Middle frontal gyrus (tissue), 1 donor: ENCODE results near the gene LPIN2.

Experiments used
- DNase-seq: peaks from one replicate; pipeline ENCODE4 v3.0.0-alpha.2; 2015; ENCODE audit warnings: low spot score; ENCODE audit errors: extremely low spot score

The LPIN2 gene

DNA sequence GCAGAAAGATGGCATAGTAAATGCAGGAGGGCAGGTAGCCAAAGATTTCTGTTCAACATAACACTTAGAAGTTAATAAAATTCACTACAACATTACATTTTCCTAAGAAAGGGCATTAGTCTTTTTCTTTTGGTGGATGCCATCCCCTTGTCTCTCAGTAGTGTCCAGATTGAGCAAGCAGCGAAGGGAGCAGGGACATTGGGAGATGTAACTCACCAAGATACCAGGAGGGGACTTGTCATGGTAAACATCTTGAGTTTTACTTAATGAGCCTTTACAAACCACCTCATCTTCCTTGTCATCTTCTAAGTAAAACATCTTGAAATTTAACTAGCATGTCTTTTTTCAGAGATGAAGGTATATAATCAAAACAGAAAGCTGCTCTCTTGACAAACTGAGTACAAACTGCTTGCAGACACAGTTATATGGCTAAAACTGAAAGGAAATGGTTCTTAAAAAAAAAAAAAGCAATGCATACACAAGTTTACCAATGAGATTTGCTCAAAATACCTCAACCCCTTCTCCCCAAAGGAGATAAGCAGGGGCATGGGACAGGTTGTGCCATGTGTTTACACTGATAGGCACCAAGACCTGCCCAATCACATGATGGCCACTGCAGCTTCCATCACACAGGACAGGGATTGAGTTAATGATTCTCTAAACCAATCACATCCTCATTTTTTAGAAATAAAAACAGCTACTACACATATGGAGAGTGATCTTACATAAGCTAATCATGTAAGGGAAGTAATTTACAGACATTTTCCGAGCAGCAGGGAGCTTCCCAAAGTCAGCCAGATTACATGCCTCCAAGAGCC, 30.3 kb downstream of the LPIN2 start:
- DNase-seq: no peak

DNA sequence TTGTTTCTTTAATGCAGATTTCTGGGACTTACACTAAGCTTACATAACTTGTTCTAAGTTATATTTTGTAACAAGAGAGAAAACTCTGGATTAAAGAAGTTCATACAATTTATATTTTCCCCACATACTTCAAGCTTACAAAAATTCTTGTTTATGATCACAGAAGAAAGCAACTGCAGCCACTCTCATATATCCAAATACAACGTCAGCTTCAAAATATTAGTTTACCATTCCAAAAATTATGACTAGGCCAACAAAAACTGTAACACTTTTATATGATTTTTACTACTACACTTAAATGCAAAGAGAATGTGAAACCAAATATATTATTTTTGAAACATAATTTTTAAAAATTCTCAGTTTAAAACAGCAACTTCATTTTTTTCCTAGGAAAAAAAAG, 30.9 kb downstream of the LPIN2 start:
- DNase-seq: no peak

DNA sequence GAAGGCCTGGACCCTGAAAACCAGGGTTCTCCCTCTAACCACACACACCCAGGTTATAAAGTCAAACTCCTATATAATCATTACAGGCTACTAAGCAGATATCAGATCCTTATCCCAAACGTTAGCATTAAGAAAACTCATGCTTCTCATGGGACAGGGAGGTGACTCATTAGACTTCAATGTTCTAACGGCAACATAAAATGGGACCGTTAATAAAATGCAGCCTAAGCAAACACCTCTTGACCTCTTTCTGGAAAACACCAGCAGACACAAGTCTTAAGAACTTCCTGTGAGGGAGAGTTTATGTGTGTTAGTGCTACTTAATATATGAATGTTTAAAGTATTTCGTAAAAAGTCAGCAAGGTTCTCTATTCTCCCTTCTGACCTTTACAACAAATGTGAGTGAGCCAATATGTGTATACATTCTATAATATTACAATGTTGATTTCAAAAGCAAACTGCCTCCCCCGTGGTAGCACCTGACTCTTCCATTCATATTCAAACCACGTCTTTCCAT, 31.7 kb downstream of the LPIN2 start:
- DNase-seq: no peak

GRCh38 chr18:2979871-2980790, 32.8 kb downstream of the LPIN2 start:
- DNase-seq: no peak

DNA sequence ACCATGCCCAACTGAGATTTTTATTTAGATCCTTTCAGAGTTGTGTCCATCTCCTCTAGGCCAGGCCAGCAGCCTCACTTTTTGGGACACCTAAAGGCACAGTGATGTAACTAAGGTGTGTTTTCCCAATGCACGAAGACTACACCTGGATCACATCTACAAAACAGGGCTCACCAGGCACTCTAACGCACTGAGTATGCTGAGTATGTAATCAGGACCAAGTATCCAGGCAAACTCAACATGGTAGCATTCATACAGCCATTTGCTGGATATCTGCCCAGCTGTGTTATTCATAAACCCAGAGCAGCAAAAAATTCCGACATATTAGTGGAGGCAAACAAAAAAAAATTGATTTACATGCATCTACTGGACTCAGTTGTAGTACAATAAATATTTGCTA, 33.8 kb downstream of the LPIN2 start:
- DNase-seq: no peak

DNA sequence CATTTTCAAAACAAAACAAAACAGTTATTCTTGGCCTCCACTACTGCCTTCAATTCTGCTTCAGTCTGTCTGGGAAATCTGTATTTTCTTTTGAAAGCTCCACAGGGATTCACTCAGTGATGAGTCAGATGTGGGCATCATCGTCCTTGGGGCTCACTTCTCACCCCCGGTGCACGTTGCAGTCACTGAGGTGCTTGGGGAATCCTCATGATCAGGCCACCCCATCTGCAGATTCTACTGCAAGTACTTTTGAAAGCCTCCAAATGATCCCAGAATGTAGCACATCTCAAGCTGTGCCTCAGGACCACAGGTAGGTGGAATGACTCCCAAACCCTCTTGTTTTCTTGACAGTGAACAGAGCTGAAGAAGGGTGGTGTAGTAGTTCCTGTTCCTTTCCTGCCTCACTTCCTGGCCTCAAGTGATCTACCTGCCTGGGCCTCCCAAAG, 34.3 kb downstream of the LPIN2 start:
- DNase-seq: no peak

DNA sequence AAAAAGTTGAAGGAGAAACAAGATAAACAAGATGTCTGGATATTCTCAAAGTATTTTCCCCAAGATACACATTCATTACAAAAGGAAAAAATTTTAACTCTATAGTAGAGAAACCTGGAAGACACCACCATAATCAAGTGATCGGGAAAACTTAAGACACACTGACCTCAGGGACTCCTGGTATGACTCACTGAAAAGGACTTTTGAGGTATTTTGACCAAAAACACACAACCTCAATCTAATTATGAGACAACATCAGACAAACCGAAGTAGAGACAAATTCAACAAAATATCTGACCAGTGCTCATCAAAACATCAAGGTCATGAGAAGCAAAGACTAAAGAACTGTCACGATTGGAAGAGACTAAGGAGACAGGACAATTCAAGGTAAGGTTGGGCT, 34.7 kb downstream of the LPIN2 start:
- DNase-seq: no peak

GRCh38 chr18:2976218-2977132, 36.5 kb downstream of the LPIN2 start:
- DNase-seq: no peak

DNA sequence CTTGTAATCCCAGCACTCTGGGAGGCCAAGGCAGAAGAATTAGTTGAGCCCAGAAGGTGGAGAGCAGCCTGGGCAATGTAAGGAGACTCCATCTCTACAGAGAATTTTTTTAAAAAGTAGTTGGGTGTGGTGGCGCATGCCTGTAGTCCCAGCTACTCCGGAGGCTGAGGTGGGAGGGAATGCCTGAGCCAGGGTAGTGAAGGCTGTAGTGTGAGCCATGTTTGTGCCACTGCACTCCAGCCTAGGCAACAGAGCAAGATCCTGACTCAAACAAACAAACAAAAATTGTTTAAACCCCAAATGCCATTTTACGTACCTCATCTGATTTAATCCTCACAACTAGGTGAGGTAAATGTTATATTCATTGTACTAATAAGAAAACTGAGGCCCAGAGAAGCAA, 38.2 kb downstream of the LPIN2 start:
- no peak for DNase-seq

GRCh38 chr18:2971741-2972552, 41.0 kb downstream of the LPIN2 start:
- DNase-seq: no peak

- no peak for DNase-seq
These were observed 41.9 kb downstream of the LPIN2 start for GRCh38 chr18:2970772-2971659.

DNA sequence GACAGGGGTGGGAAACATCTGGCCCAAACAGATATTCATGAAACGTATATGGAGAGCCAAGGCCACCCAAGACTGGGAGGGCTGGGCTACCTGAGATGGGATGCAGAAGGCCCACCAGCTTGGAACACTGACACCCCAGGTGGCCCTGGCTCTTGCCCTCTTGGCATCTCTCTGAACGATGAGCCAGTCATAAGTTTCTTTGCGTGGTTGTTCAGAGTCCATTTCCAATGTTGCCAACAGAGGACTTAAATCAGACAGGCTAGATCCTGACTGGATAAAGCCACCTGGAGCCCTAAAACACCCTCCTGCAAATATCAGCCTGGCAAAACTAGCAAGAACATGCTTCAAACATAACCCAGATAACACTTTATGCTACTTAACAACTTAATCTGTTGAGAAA, 42.6 kb downstream of the LPIN2 start:
- DNase-seq: no peak

- DNase-seq: no peak
These were observed 43.2 kb downstream of the LPIN2 start for GRCh38 chr18:2969695-2970094.

DNA sequence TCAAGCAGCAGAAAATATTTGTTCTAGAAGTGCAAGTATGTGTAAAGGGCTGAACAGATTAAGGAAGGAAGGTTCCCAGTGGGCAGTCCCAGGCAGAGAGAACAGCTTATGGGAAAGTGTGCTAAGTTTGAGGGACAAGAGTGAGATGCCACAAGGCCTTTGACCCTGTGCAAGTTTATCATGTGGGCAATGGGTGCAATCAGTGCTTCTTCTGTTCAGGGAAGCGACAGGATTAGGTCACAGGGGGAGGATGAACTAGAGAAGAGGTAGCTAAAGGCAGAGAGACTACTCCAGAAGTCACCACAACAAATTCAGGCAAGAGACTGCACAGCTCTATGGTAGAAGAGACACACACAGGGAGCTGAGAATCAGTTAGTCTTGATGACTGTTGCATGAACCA, 44.3 kb downstream of the LPIN2 start:
- DNase-seq: no peak

GRCh38 chr18:2967820-2968219, 45.1 kb downstream of the LPIN2 start:
- DNase-seq: no peak

DNA sequence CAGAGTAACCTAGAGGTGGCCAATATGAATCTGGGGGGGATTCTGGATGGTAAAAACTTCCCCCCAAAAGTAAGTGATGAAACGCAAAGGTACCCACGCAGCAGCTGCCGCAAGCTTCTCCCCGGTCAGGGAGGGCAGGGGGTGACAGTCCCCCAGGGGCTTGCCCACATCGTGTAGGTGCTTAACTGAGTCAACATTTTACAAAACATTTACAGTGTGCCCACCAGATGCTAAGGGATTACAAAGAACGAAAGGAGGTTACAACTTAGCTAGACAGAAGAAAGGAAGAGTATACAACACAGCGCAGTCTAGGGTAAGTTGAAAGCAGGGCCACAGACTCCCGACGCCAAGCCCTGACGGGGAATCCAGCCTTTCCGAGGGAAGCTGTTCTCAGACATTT, 45.6 kb downstream of the LPIN2 start:
- no peak for DNase-seq

- no peak for DNase-seq
These were observed 46.4 kb downstream of the LPIN2 start for GRCh38 chr18:2966560-2966959.

DNA sequence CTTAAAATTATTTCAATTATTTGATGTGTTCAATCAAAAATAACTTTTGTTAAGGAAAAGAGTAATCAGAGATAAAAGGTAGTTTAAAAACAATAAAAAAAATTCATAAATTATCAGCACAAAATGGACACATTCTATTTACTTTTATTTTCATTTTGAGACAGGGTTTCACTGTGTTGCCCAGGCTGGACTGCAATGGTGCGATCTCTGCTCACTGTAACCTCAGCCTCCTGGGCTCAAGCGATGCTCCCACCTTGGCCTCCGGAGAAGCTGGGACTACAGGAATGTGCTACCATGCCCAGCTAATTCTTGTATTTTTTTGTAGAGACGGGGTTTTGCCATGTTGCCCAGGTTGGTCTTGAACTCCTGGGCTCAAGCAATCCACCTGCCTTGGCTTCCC, 47.1 kb downstream of the LPIN2 start:
- DNase-seq: no peak

- no peak for DNase-seq
These were observed 48.5 kb downstream of the LPIN2 start for GRCh38 chr18:2964361-2965010.
